Uterus (tissue), 2 donors: Measurements from ENCODE around the gene ART3.

ENCODE experiments used
- POLR2A ChIP-seq, 2 donors: fragments of 450-650 bp; IDR thresholded peaks; one replicate each; pipeline ENCODE4 v1.6.1; 2016; ENCODE audit warnings: antibody characterized with exemption in 2 of 2, mild to moderate bottlenecking in 1 of 2, moderate library complexity in 1 of 2
- TF ChIP-seq, protein P1 (sequence below), 4 experiments: fragments of 200-600 bp in 2 of 4; fragments of 450-650 bp in 2 of 4; sonication (generic) in 2 of 4; IDR thresholded peaks; one replicate each; pipeline ENCODE4 v1.5.1; 2016 to 2019; ENCODE audit warnings: antibody characterized with exemption in 4 of 4, mild to moderate bottlenecking in 2 of 4, moderate library complexity in 1 of 4

DNA sequence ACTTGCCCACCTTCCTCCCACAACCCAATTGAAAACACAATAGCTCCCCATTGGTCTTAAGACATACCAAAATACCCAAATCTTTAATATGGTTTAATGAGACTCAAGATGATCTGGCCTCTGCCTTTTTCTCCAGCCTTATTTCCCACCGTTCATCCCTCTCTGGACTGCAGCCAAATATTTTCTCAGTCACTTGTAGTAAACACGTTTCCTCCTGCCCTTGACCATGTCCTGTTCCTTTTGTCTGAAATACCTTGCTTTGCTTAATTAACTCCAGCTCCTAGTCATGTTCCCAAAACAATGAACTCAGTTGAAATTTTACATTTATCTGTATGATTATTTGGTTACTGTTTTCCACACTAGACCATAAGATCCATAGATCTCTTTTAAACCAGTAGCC is 82.1 kb downstream of the ART3 start:
- TF ChIP-seq, protein P1, sequence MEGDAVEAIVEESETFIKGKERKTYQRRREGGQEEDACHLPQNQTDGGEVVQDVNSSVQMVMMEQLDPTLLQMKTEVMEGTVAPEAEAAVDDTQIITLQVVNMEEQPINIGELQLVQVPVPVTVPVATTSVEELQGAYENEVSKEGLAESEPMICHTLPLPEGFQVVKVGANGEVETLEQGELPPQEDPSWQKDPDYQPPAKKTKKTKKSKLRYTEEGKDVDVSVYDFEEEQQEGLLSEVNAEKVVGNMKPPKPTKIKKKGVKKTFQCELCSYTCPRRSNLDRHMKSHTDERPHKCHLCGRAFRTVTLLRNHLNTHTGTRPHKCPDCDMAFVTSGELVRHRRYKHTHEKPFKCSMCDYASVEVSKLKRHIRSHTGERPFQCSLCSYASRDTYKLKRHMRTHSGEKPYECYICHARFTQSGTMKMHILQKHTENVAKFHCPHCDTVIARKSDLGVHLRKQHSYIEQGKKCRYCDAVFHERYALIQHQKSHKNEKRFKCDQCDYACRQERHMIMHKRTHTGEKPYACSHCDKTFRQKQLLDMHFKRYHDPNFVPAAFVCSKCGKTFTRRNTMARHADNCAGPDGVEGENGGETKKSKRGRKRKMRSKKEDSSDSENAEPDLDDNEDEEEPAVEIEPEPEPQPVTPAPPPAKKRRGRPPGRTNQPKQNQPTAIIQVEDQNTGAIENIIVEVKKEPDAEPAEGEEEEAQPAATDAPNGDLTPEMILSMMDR (IDR thresholded peaks at IDR 0.05) = no peak
- no peak for TF ChIP-seq POLR2A (IDR thresholded peaks at IDR 0.05)
